ENCODE measurements around the gene CEMIP. TPM values are rescaled to one million over a fixed set of nuclear protein-coding genes. Genes with fewer than 3 reads are reported as not detected.

Gene CEMIP
- total RNA-seq, 1 experiment from 2014 or later, result 0.07 TPM

GRCh38 chr15:80825361-80826030 lies 46.3 kb downstream of the CEMIP start:
- Mint-ChIP-seq H3K4me1 (ENCODE audit: low read depth, unreplicated experiment) (no peaks in the 10 kb centered on the region), H3K36me3 (ENCODE audit: insufficient read depth, unreplicated experiment) (no peaks in the 10 kb centered on the region), H3K4me3 (ENCODE audit: unreplicated experiment) (no peak overlapping the region), H3K9me3 (ENCODE audit: unreplicated experiment) (no peaks in the 10 kb centered on the region), H3K27ac (ENCODE audit: unreplicated experiment) (no peak overlapping the region), H3K27me3 (ENCODE audit: insufficient read depth, unreplicated experiment) (peaks cover 3% of the 10 kb centered on the region)
- no peaks in the 10 kb centered on the region for H3K9me3 ChIP-seq
- ChIA-PET CTCF (no interaction called here), POLR2A (no interaction called here)
- intact Hi-C loops (cut with micrococcal nuclease; ENCODE audit: unreplicated experiment), result no loop called here
- no peaks in the 10 kb centered on the region for H3K27me3 ChIP-seq (replicated peaks; ENCODE audit: control insufficient read depth, insufficient read depth, low read length)
- no TSS peak for BruUV-seq (replicated peaks)
- H3K4me3 ChIP-seq (ENCODE audit: low read depth, low read length), result no peak overlapping the region
- no peaks in the 10 kb centered on the region for H3K4me1 ChIP-seq
- TF ChIP-seq, protein P1, sequence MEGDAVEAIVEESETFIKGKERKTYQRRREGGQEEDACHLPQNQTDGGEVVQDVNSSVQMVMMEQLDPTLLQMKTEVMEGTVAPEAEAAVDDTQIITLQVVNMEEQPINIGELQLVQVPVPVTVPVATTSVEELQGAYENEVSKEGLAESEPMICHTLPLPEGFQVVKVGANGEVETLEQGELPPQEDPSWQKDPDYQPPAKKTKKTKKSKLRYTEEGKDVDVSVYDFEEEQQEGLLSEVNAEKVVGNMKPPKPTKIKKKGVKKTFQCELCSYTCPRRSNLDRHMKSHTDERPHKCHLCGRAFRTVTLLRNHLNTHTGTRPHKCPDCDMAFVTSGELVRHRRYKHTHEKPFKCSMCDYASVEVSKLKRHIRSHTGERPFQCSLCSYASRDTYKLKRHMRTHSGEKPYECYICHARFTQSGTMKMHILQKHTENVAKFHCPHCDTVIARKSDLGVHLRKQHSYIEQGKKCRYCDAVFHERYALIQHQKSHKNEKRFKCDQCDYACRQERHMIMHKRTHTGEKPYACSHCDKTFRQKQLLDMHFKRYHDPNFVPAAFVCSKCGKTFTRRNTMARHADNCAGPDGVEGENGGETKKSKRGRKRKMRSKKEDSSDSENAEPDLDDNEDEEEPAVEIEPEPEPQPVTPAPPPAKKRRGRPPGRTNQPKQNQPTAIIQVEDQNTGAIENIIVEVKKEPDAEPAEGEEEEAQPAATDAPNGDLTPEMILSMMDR (IDR thresholded peaks at IDR 0.05; ENCODE audit: insufficient read depth in 1 of 2, low read depth in 1 of 2, low read length in 1 of 2, severe bottlenecking in 1 of 2, unreplicated experiment in 1 of 2), result no peak
- H3K36me3 ChIP-seq (ENCODE audit: control insufficient read depth, insufficient read depth, low read length), result no peaks in the 10 kb centered on the region
- peak in 1 of 2 experiments; percentile 41 for DNase-seq

DNA sequence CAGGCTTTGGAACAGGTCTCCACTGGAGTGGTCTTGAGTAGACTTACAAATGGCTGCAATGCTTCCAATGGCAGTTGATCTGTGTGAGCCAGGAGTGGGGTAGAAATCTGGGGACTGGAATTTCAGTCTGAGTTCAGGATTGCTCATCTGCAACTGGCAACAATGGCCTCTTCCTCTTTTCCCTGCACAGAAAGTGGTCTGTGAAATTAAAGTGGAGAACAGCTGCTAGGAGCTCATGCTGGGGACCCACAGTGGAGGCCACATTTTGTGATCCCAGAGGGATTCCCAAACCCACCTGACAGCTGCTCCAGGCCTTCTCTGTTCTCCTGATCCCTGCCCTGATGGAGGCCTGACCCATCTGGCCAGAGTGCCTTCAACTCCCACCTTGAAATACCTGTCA lies 49.6 kb downstream of the CEMIP start:
- Mint-ChIP-seq H3K27ac (ENCODE audit: unreplicated experiment) (no peak overlapping the region), H3K4me1 (ENCODE audit: low read depth, unreplicated experiment) (no peaks in the 10 kb centered on the region), H3K4me3 (ENCODE audit: unreplicated experiment) (no peak overlapping the region), H3K36me3 (ENCODE audit: insufficient read depth, unreplicated experiment) (no peaks in the 10 kb centered on the region), H3K27me3 (ENCODE audit: insufficient read depth, unreplicated experiment) (peaks cover 3% of the 10 kb centered on the region), H3K9me3 (ENCODE audit: unreplicated experiment) (no peaks in the 10 kb centered on the region)
- Histone ChIP-seq H3K4me1 (no peaks in the 10 kb centered on the region), H3K27me3 (replicated peaks; ENCODE audit: control insufficient read depth, insufficient read depth, low read length) (no peaks in the 10 kb centered on the region), H3K4me3 (ENCODE audit: low read depth, low read length) (no peak overlapping the region), H3K9me3 (no peaks in the 10 kb centered on the region), H3K36me3 (ENCODE audit: control insufficient read depth, insufficient read depth, low read length) (no peaks in the 10 kb centered on the region)
- no TSS peak for BruUV-seq (replicated peaks)
- TF ChIP-seq, protein P1 (IDR thresholded peaks at IDR 0.05; ENCODE audit: insufficient read depth in 1 of 2, low read depth in 1 of 2, low read length in 1 of 2, severe bottlenecking in 1 of 2, unreplicated experiment in 1 of 2), result no peak
- intact Hi-C loops (cut with micrococcal nuclease; ENCODE audit: unreplicated experiment), result no loop called here
- ChIA-PET POLR2A (no interaction called here), CTCF (no interaction called here)
- no peak for DNase-seq

GRCh38 chr15:80830677-80831076 lies 51.5 kb downstream of the CEMIP start:
- Histone ChIP-seq H3K27me3 (replicated peaks; ENCODE audit: control insufficient read depth, insufficient read depth, low read length) (no peaks in the 10 kb centered on the region), H3K36me3 (ENCODE audit: control insufficient read depth, insufficient read depth, low read length) (no peaks in the 10 kb centered on the region), H3K4me3 (ENCODE audit: low read depth, low read length) (no peak overlapping the region), H3K9me3 (no peaks in the 10 kb centered on the region), H3K4me1 (no peaks in the 10 kb centered on the region)
- DNase-seq, result no peak
- Mint-ChIP-seq H3K4me3 (ENCODE audit: unreplicated experiment) (no peak overlapping the region), H3K27ac (ENCODE audit: unreplicated experiment) (no peak overlapping the region), H3K9me3 (ENCODE audit: unreplicated experiment) (no peaks in the 10 kb centered on the region), H3K27me3 (ENCODE audit: insufficient read depth, unreplicated experiment) (peaks cover 3% of the 10 kb centered on the region), H3K4me1 (ENCODE audit: low read depth, unreplicated experiment) (no peaks in the 10 kb centered on the region), H3K36me3 (ENCODE audit: insufficient read depth, unreplicated experiment) (no peaks in the 10 kb centered on the region)
- intact Hi-C loops (cut with micrococcal nuclease; ENCODE audit: unreplicated experiment), result no loop called here
- TF ChIP-seq, protein P1 (IDR thresholded peaks at IDR 0.05; ENCODE audit: insufficient read depth in 1 of 2, low read depth in 1 of 2, low read length in 1 of 2, severe bottlenecking in 1 of 2, unreplicated experiment in 1 of 2), result no peak
- ChIA-PET CTCF (no interaction called here), POLR2A (no interaction called here)
- BruUV-seq (replicated peaks), result no TSS peak
